Renal cortex interstitium (tissue), 11 donors: ENCODE results near the gene AAK1. TPM values are rescaled to one million over a fixed set of nuclear protein-coding genes. Genes with fewer than 3 reads are reported as not detected.
A peak's percentile ranks its signal among the peaks of the same experiment; 100 is the strongest.
"Not testable (repeated sequence)": the region's sequence is repeated elsewhere in the genome, so short reads cannot be mapped to it uniquely, and the experiment has no call there.

Source experiments
- DNase-seq, 11 donors: peaks; one replicate each; pipeline ENCODE4 v3.0.0-alpha.2; 2013; ENCODE audit warnings: low read depth in 9 of 11, low spot score in 4 of 11; ENCODE audit errors: extremely low read depth in 1 of 11
- polyA plus RNA-seq, 3 donors: library from polyadenylated mRNA; unstranded; fragments of 120-200 nt; gene quantifications; one replicate each; pipeline ENCODE4 v1.2.1, GENCODE V29; 2013; ENCODE audit not compliant: insufficient read length in 3 of 3

The AAK1 gene
- polyA plus RNA-seq, 3 donors = 20.7 to 26.6 (median 23.2) TPM

DNA sequence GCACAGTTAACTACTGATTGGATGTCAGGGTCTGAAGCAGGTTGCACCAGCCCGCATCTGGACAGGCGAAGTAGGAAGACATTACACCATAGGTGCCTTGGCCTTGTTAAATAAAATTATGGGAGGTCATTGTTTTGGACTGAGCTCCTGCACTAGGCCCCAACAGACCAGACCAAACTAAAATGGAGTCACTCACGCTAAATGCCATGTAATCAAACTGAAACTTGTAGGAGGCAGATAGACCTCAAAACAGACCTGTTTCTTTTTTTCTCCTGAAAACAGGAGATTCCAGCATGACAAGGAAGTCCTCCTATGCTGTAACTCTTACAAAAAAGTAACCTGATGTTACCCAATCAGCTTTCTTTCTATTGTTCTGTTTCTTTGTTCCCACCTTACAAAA, 190.9 kb downstream of the AAK1 start:
- DNase-seq = no peak

DNA sequence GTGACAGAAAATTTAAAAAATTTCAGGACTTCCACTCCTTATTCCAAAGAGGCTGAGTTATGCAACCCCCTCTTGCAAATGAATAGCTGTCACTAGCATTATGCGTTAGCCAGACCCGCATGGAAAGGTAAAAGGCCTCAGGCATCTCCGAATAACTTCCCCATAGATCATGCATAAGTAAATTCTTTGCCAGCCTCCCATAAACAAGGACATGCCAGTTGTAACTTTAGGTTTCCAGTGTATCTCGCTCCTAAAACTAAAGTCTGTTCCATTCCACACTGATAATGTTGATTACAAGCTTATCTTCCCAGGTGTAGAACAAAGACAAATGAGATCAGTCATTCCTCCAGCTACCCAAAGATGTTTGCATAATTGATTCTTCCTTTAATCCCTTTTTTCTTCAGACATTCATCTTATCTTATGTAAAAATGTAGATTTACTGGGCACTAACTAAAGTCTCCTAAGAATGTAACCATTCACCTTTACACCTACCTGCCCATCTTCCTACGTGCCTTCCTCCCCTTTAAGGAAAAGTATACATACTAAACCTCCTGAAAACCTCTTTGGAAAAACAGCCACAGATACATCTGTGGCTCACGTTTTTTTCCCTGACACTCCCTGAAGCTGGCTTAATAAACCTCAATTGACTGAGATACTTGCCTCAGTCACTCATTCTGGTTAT, 192.7 kb downstream of the AAK1 start:
- DNase-seq = no peak

GRCh38 chr2:69449906-69450305, 193.6 kb downstream of the AAK1 start:
- DNase-seq = no peak

DNA sequence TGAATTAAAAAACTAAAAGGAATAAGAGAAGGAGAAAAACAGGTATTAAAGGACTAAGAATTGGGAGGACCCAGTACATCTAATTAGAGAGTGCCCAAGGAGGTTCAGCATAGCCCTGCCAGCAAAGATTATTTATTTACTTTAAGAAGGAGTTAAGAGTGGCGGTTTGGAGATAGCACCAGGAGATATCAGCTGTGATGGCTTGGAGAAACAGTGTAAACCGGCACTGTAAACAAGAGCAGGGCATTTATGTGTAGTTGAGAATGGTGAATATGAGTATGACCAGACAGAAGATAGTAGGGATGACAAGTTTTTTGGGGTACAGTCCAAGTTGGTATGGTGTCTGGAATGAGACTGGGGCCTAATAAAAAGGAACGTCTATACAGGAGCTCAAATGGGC, 199.9 kb downstream of the AAK1 start:
- DNase-seq = not testable (repeated sequence)

DNA sequence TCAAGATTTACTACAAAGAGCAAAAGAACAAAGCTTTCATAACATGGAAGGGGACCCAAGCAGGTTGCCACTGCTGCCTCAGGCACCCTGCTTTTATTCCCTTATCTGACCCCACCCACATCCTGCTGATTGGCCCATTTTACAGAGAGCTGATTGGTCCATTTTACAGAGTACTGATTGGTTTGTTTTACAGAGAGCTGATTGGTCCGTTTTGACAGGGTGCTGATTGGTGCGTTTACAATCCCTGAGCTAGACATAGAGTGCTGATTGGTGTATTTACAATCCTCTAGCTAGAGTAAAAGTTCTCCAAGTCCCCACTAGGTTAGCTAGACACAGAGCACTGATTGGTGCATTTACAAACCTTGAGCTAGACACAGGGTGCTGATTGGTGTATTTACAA, 204.0 kb downstream of the AAK1 start:
- DNase-seq = not testable (repeated sequence)

- no peak for DNase-seq
These were observed 205.0 kb downstream of the AAK1 start for GRCh38 chr2:69438580-69438979.

GRCh38 chr2:69437751-69438154, 205.8 kb downstream of the AAK1 start:
- peak in 1 of 11 donors; percentile 28 for DNase-seq

- DNase-seq = peak; percentile 77 to 94 (median 91)
These were observed 206.4 kb downstream of the AAK1 start, which contains the start of gene NFU1 for GRCh38 chr2:69436938-69437750. NFU1 (minus strand) TSS chr2:69437435; CDS start chr2:69437422, 13 bp downstream.

- peak in 7 of 11 donors; percentile 13 to 62 (median 35) for DNase-seq
These were observed 207.0 kb downstream of the AAK1 start for GRCh38 chr2:69436596-69436937.

DNA sequence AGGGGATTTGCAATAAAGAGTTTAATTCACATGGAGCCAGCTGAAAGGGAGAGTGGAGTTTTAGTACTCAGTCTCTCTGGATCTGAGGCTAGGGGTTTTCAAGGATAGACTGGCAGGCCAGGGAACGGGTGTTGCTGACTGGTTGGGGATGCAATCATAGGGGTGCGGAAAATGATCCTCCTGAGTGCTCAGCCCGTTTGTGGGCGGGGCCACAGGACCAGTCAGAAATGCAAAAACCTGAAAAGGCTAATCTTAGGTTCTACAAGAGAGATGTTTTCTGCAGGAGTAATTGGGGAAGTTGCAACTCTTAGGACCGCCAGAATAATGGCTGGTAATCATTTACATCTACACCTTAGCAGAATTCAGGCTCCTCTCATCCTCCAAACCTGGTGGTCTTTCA, 208.8 kb downstream of the AAK1 start:
- DNase-seq = no peak

DNA sequence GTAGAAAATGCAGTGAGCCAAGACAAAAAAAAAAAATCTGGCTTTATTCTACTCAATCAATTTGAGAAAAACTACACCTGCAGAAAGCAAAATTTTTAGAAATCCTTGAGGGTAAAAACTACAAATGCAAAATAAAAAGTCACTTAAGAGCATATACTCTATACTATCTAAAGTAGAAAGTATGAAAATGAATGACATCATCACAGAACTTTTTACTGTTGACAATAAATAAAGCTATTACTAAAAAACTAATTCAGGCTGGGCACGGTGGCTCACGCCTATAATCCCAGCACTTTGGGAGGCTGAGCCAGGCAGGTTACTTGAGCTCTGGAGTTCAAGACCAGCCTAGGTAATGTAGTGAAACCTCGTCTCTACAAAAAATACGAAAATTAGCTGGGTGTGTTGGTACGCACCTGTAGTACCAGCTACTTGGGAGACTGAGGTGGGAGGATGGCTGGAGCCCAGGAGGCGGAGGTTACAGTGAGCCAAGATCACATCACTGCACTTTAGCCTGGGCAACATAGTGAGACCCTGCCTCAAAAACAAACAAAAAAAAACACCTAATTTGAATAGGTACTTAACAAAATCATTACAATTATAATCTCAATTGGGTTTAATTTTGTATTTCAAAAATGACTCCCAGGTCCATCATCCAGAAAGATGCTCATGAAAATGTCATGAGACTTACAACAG, 213.9 kb downstream of the AAK1 start:
- no peak for DNase-seq

- no peak for DNase-seq
These were observed 214.6 kb downstream of the AAK1 start for GRCh38 chr2:69428981-69429380.

DNA sequence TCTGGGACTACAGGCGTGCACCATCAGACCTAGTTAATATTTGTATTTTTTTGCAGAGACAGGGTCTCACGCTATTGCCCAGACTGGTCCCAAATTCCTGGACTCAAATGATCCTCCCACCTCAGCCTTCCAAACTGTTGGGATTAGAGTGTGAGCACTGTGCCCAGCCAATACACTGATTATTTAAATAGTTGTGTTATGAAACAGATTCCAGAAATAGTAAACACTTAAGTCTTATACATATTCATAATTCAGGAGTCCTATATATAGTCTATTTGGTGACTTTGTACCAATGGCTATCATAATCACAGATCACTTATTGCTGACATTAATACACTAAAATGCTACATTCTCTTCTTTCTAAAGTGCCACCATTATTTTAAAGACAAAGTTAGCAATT, 219.1 kb downstream of the AAK1 start:
- no peak for DNase-seq

- no peak for DNase-seq
These were observed 221.3 kb downstream of the AAK1 start for GRCh38 chr2:69422198-69422597.

DNA sequence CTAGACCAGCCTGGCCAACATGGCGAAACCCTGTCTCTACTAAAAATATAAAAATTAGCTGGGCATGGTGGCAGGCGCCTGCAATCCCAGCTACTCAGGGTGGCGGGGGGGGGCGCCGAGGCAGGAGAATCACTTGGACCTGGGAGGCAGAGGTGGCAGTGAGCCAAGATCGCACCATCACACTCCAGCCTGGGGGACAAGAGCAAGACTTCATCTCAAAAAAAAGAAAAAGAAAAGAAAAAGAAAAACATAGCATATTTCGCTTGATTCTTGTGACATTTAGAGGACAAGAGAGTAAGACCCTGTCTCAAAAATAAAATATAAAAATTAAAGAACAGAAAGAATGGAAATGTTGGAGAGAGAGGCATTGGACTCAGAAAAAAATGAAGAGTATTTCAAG, 224.4 kb downstream of the AAK1 start:
- DNase-seq = not testable (repeated sequence)

DNA sequence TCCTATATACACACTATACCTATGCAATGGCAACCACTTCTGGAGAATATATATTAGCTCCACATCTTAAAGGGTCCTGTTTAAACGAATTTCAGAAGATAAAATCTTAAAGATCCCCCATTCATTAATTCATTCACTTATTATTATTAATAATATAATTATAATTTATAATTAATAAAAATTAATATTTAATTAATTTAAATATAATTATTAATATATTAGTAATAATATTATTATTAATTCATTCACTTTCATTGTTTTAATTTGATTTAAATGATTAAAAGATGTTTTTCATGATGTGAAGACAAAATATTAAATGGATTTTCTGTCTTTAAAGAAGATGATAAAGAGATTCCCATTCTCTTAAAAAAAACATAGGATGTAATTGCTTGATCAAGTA, 227.4 kb downstream of the AAK1 start:
- no peak for DNase-seq
